ENCODE results near the gene FTCD.

GRCh38 chr21:46112725-46113215 lies 42.6 kb downstream of the FTCD start:
- TF ChIP-seq CTCF (conservative IDR thresholded peaks at IDR 0.05 in 1 of 2, IDR thresholded peaks at IDR 0.05 in 1 of 2; ENCODE audit: low read depth in 1 of 2, low read length in 2 of 2) = no peak
- TF ChIP-seq EZH2 (IDR thresholded peaks at IDR 0.05; ENCODE audit: low read length, missing control alignments) = no peak

All from fibroblast of lung (primary cell).